ENCODE results near the gene OSBP. TPM values are rescaled to one million over a fixed set of nuclear protein-coding genes. Genes with fewer than 3 reads are reported as not detected.

OSBP gene
- 24.9 and 26.6 TPM in 2 replicates for total RNA-seq

DNA sequence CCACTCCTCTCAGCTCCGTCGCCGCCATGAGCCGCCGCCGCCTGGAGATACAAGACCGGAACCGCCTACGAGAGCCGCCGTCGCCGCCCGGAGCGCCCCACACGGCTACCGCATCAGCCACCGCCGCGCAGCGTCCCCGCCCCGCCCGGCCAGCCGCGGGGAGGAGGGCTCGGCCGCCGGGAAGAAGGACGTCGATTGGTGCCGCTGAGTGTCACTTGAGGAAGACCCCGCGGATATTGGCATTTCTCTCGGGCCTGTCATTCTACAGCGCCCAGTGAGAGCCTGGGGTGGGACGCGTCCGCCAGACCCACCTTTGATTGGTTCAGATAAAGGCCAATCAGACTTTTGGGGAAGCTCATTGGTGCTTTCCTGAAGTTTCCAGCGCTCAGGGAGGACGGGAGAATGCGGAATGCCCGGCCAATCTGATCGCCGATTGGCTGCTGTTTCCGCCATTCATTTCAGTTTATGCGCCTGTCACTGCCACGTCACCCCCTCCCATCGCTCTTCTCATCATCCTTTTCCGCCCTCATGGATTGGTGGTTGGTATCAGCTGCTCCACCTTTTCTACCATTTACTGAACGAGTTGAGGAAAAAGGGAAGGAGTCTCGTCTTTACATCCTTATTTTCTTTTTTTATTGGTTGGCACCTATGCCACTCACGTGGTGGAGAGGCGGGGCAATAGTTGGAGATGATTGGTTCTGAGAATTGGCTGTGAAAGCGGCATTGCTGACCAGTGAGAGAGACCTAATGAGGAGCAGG lies at the start of gene OSBP:
Gene OSBP (minus strand): TSS at position 138 of the 759 bp plus-strand sequence. CDS start 110 bp downstream, at position 28.

Other genes starting within 250 kb of the OSBP start
- gene OR5A2, start 189.4 kb downstream of the OSBP start, total RNA-seq: not detected in 2 replicates
- not detected in 2 replicates for gene OR5A1, start 179.3 kb downstream of the OSBP start, total RNA-seq
- not detected in 2 replicates for gene OR4D6, start 158.8 kb downstream of the OSBP start, total RNA-seq
- not detected in 2 replicates for gene OR4D10, start 142.5 kb downstream of the OSBP start, total RNA-seq
- not detected in 2 replicates for gene OR4D11, start 112.2 kb downstream of the OSBP start, total RNA-seq
- not detected in 2 replicates for gene OR4D9, start 104.2 kb downstream of the OSBP start, total RNA-seq
- gene PATL1, start 53.3 kb upstream of the OSBP start, total RNA-seq: 2.9 and 7.0 TPM in 2 replicates
- not detected in 2 replicates for gene OR10V1, start 98.1 kb upstream of the OSBP start, total RNA-seq
- 51.6 and 56.4 TPM in 2 replicates for gene STX3, start 139.6 kb upstream of the OSBP start, total RNA-seq
- gene MRPL16, start 195.0 kb upstream of the OSBP start, total RNA-seq: 70.8 and 88.6 TPM in 2 replicates
- not detected in 2 replicates for gene CBLIF, start 229.7 kb upstream of the OSBP start, total RNA-seq